ENCODE measurements around the gene COL4A2.

DNA sequence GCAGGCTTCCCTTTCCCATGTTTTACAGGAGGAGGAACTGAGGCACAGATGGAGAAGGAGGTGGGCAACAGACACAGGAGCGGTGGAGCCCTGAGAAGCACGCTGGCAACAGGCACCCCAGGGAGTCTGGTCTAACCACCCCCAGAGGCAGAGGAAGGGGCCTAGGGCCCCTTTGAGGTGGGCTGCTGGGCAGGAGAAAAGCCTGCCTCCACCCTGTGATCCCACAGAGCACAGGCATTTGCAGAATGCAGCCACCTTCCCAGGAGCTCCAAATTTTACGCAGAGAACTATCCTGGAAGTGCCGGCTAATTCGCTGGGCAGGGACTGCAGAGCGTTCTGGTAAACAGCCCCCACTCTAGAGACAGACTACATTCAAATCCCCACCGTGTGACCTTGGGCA, 224.0 kb downstream of the COL4A2 start:
- TF ChIP-seq, protein P1, sequence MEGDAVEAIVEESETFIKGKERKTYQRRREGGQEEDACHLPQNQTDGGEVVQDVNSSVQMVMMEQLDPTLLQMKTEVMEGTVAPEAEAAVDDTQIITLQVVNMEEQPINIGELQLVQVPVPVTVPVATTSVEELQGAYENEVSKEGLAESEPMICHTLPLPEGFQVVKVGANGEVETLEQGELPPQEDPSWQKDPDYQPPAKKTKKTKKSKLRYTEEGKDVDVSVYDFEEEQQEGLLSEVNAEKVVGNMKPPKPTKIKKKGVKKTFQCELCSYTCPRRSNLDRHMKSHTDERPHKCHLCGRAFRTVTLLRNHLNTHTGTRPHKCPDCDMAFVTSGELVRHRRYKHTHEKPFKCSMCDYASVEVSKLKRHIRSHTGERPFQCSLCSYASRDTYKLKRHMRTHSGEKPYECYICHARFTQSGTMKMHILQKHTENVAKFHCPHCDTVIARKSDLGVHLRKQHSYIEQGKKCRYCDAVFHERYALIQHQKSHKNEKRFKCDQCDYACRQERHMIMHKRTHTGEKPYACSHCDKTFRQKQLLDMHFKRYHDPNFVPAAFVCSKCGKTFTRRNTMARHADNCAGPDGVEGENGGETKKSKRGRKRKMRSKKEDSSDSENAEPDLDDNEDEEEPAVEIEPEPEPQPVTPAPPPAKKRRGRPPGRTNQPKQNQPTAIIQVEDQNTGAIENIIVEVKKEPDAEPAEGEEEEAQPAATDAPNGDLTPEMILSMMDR (IDR thresholded peaks at IDR 0.05; ENCODE audit: low read length) = no peak
- no peak for TF ChIP-seq EZH2 (IDR thresholded peaks at IDR 0.05; ENCODE audit: borderline replicate concordance, low read length)
